ENCODE measurements around the gene HTR1D.
"Not testable (repeated sequence)": the region's sequence is repeated elsewhere in the genome, so short reads cannot be mapped to it uniquely, and the experiment has no call there.

Gene HTR1D
- 0 reads per million in 2 experiments for total RNA-seq

GRCh38 chr1:23217421-23218115, at the start of gene HTR1D:
Gene HTR1D, minus strand, starts transcription at chr1:23217502. Its CDS starts 23,283 bp downstream, at chr1:23194219.
- DNase-seq (ENCODE audit: low read depth) = no peak

- DNase-seq (ENCODE audit: low read depth) = no peak
These were observed 46.1 kb upstream of the HTR1D start for GRCh38 chr1:23263380-23263887.

GRCh38 chr1:23258082-23258481, 40.8 kb upstream of the HTR1D start:
- DNase-seq (ENCODE audit: low read depth) = not testable (repeated sequence)

- not testable (repeated sequence) for DNase-seq (ENCODE audit: low read depth)
These were observed 40.1 kb upstream of the HTR1D start for GRCh38 chr1:23257371-23257770.

- no peak for DNase-seq (ENCODE audit: low read depth)
These were observed 37.3 kb upstream of the HTR1D start for GRCh38 chr1:23254584-23254983.

- DNase-seq (ENCODE audit: low read depth) = no peak
These were observed 34.5 kb upstream of the HTR1D start for GRCh38 chr1:23251812-23252211.

- DNase-seq (ENCODE audit: low read depth) = no peak
These were observed 32.6 kb upstream of the HTR1D start for GRCh38 chr1:23249787-23250454.

GRCh38 chr1:23247276-23247675, 30.0 kb upstream of the HTR1D start:
- DNase-seq (ENCODE audit: low read depth) = no peak

- no peak for DNase-seq (ENCODE audit: low read depth)
These were observed 29.0 kb upstream of the HTR1D start for GRCh38 chr1:23246274-23246673.

GRCh38 chr1:23244256-23244761, 27.0 kb upstream of the HTR1D start:
- no peak for DNase-seq (ENCODE audit: low read depth)

- DNase-seq (ENCODE audit: low read depth) = no peak
These were observed 25.1 kb upstream of the HTR1D start for GRCh38 chr1:23242414-23242813.

GRCh38 chr1:23239638-23240295, 22.5 kb upstream of the HTR1D start:
- no peak for DNase-seq (ENCODE audit: low read depth)

- DNase-seq (ENCODE audit: low read depth) = no peak
These were observed 21.3 kb upstream of the HTR1D start for GRCh38 chr1:23238565-23238964.

- no peak for DNase-seq (ENCODE audit: low read depth)
These were observed 20.2 kb upstream of the HTR1D start for GRCh38 chr1:23237508-23237907.

- no peak for DNase-seq (ENCODE audit: low read depth)
These were observed 10.5 kb upstream of the HTR1D start for GRCh38 chr1:23227806-23228205.

GRCh38 chr1:23224739-23225648, 7.7 kb upstream of the HTR1D start:
- DNase-seq (ENCODE audit: low read depth) = no peak

- DNase-seq (ENCODE audit: low read depth) = not testable (repeated sequence)
These were observed 6.7 kb upstream of the HTR1D start for GRCh38 chr1:23223963-23224362.

GRCh38 chr1:23223490-23223951, 6.2 kb upstream of the HTR1D start:
- DNase-seq (ENCODE audit: low read depth) = not testable (repeated sequence)

GRCh38 chr1:23222742-23223141, 5.4 kb upstream of the HTR1D start:
- no peak for DNase-seq (ENCODE audit: low read depth)

GRCh38 chr1:23222331-23222730, 5.0 kb upstream of the HTR1D start:
- DNase-seq (ENCODE audit: low read depth) = no peak

- no peak for DNase-seq (ENCODE audit: low read depth)
These were observed 3.8 kb upstream of the HTR1D start for GRCh38 chr1:23221107-23221506.
